ENCODE results near the gene MED12L.

The MED12L gene

DNA sequence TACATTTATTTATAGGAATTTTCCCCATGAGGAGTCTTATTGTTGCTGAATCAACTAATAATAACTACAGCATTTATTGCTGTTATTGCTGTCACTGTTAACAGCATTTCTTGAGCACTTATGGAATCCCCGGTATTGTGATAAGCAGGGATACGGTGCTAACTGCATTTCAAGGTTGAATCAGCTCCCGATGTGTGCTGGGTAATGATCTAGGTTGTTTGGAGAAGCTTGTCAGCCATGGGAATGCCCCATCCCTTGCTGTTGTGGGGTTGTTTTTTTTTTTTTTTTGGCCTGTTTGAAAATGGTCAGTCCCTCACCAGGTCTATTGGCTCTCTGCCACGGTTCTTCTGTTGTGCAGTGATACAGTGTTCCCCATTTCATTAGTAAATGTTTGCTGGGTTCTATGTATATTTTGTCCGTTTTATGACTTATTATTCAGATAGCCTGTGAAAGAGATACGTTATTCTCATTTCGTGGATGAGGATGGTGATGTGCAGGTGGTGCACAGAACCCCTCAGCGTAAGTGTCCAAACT, 48.5 kb downstream of the MED12L start:
- Histone ChIP-seq H3K4me3 (ENCODE audit: low read length in 2 of 2) (no peak overlapping the region), H3K27me3 (ENCODE audit: control insufficient read depth in 2 of 2, insufficient read depth in 2 of 2, low read length in 2 of 2) (peaks cover 0 to 5% of the 10 kb centered on the region in 2 donors), H3K27ac (ENCODE audit: low read depth in 2 of 2, low read length in 2 of 2) (no peak overlapping the region), H3K36me3 (ENCODE audit: control insufficient read depth in 2 of 2, insufficient read depth in 2 of 2, low read length in 2 of 2) (no peaks in the 10 kb centered on the region), H3K4me1 (ENCODE audit: control insufficient read depth in 2 of 2, insufficient read depth in 2 of 2, low read length in 2 of 2) (no peaks in the 10 kb centered on the region), H3K9me3 (ENCODE audit: control insufficient read depth in 2 of 2, low read length in 2 of 2) (no peaks in the 10 kb centered on the region), H3K9ac (ENCODE audit: low read depth in 1 of 2, low read length in 2 of 2) (no peak overlapping the region)

DNA sequence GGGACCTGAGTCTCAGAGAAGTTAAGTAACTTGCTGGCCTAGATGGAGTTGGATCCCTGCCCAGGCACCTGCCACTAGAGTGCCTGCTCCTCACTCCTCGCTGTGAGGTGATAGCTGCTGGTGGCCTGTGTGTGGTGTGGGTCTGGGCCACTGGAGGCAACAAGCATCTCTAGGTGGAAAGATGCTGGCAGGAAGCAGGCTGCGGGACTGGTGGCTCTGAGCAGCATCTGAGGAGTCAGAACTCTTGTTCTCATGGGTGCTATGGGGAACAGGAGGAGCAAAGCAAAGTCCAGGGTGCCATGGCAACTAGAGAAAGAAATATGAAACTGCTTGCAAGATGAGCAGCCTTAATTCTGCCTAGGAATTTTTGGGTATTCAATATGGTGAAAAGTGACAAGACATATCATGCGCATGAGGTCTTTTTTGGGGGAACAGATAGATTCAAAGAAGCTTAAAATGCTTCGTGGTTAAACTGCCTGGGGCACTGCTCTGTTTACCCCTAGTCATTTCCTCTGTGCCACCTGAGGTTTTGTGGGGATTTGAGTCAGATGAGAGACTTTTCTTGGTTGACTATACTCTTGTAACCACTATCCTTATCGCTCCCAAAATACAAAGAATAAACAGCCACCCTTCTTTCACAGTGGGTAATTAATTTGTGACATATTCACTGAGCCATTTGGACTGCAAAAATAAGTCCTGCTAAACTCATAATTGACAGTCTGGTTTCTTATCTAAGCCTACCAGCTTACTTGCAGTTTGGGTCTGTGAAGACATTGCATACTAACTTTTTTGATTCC, 50.3 kb downstream of the MED12L start:
- no peaks in the 10 kb centered on the region for H3K4me1 ChIP-seq (ENCODE audit: control insufficient read depth in 2 of 2, insufficient read depth in 2 of 2, low read length in 2 of 2)
- H3K27ac ChIP-seq (ENCODE audit: low read depth in 2 of 2, low read length in 2 of 2) = no peak overlapping the region
- H3K27me3 ChIP-seq (ENCODE audit: control insufficient read depth in 2 of 2, insufficient read depth in 2 of 2, low read length in 2 of 2) = peaks cover 0 to 5% of the 10 kb centered on the region in 2 donors
- H3K9ac ChIP-seq (ENCODE audit: low read depth in 1 of 2, low read length in 2 of 2) = no peak overlapping the region
- H3K9me3 ChIP-seq (ENCODE audit: control insufficient read depth in 2 of 2, low read length in 2 of 2) = no peaks in the 10 kb centered on the region
- no peak overlapping the region for H3K4me3 ChIP-seq (ENCODE audit: low read length in 2 of 2)
- no peaks in the 10 kb centered on the region for H3K36me3 ChIP-seq (ENCODE audit: control insufficient read depth in 2 of 2, insufficient read depth in 2 of 2, low read length in 2 of 2)

DNA sequence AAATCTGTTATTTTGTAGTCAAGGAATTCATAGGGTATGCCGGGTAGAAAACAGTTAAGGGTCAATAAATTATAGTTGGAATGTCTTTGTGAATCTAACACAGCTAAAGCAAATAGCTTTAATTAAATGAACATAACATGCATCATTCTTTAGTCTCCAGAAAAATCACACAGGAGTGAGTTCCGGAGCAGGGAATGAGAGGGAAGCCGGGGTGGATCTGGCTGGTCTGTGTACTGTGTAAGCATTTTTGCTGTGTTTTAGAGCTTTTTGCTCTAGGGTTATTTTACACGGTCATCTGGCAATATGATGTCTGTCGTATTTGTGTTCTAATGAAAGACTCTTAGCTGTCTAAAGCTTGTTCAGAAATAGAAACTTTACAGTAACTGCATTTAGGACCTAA, 57.5 kb downstream of the MED12L start:
- no peak overlapping the region for H3K27ac ChIP-seq (ENCODE audit: low read depth in 2 of 2, low read length in 2 of 2)
- no peak overlapping the region for H3K9ac ChIP-seq (ENCODE audit: low read depth in 1 of 2, low read length in 2 of 2)
- no peak overlapping the region for H3K4me3 ChIP-seq (ENCODE audit: low read length in 2 of 2)

GRCh38 chr3:151144016-151144415, 58.6 kb downstream of the MED12L start:
- Histone ChIP-seq H3K9ac (ENCODE audit: low read depth in 1 of 2, low read length in 2 of 2) (no peak overlapping the region), H3K9me3 (ENCODE audit: control insufficient read depth in 2 of 2, low read length in 2 of 2) (no peaks in the 10 kb centered on the region), H3K4me3 (ENCODE audit: low read length in 2 of 2) (no peak overlapping the region), H3K36me3 (ENCODE audit: control insufficient read depth in 2 of 2, insufficient read depth in 2 of 2, low read length in 2 of 2) (no peaks in the 10 kb centered on the region), H3K27ac (ENCODE audit: low read depth in 2 of 2, low read length in 2 of 2) (no peak overlapping the region), H3K4me1 (ENCODE audit: control insufficient read depth in 2 of 2, insufficient read depth in 2 of 2, low read length in 2 of 2) (peaks cover 10 to 14% of the 10 kb centered on the region in 2 donors), H3K27me3 (ENCODE audit: control insufficient read depth in 2 of 2, insufficient read depth in 2 of 2, low read length in 2 of 2) (no peaks in the 10 kb centered on the region)

More for the DNA sequence above, 57.5 kb downstream of the MED12L start:
- no peaks in the 10 kb centered on the region for H3K27me3 ChIP-seq (ENCODE audit: control insufficient read depth in 2 of 2, insufficient read depth in 2 of 2, low read length in 2 of 2)
- peaks cover 10 to 14% of the 10 kb centered on the region in 2 donors for H3K4me1 ChIP-seq (ENCODE audit: control insufficient read depth in 2 of 2, insufficient read depth in 2 of 2, low read length in 2 of 2)
- H3K36me3 ChIP-seq (ENCODE audit: control insufficient read depth in 2 of 2, insufficient read depth in 2 of 2, low read length in 2 of 2) = no peaks in the 10 kb centered on the region
- H3K9me3 ChIP-seq (ENCODE audit: control insufficient read depth in 2 of 2, low read length in 2 of 2) = no peaks in the 10 kb centered on the region

GRCh38 chr3:151144760-151145159, 59.3 kb downstream of the MED12L start:
- peaks cover 10 to 14% of the 10 kb centered on the region in 2 donors for H3K4me1 ChIP-seq (ENCODE audit: control insufficient read depth in 2 of 2, insufficient read depth in 2 of 2, low read length in 2 of 2)
- H3K9me3 ChIP-seq (ENCODE audit: control insufficient read depth in 2 of 2, low read length in 2 of 2) = no peaks in the 10 kb centered on the region
- H3K27ac ChIP-seq (ENCODE audit: low read depth in 2 of 2, low read length in 2 of 2) = no peak overlapping the region
- no peaks in the 10 kb centered on the region for H3K27me3 ChIP-seq (ENCODE audit: control insufficient read depth in 2 of 2, insufficient read depth in 2 of 2, low read length in 2 of 2)
- H3K4me3 ChIP-seq (ENCODE audit: low read length in 2 of 2) = no peak overlapping the region
- H3K9ac ChIP-seq (ENCODE audit: low read depth in 1 of 2, low read length in 2 of 2) = no peak overlapping the region
- no peaks in the 10 kb centered on the region for H3K36me3 ChIP-seq (ENCODE audit: control insufficient read depth in 2 of 2, insufficient read depth in 2 of 2, low read length in 2 of 2)

- peak overlapping the region in 1 of 2 donors; percentile 39 for H3K4me3 ChIP-seq (ENCODE audit: low read length in 2 of 2)
Measured at GRCh38 chr3:151145713-151146070, 60.2 kb downstream of the MED12L start.

DNA sequence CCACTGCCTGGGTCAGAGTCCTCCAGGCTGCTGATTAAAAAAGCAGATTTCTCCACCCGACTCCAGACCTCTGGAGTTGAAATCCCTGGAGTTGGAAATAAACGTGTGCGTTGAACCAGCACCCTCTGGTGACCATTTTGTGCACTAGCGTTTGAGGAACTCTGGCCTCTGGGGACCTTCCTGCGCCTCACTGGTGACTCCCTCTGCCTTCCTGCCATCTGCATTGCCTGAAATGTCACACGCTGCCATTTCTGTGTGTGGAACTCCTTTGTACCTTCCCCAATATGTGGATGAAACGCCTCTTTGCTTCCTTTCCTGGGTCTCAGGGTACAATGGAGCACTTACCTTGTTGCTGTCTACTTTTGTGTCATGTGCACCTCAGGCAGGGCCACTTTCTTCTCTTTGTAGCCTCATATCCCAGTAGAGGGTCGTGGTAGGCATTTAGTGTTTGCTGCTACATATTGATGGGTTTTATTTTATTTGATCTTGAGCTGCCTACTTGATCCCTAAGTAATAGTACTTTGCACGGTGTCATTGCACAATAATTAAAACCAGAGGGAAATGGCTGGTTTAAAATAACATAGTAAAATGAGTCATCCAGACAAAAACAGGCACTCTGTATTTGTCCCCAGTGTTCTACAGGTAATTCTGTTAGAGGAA, 60.7 kb downstream of the MED12L start:
- H3K4me1 ChIP-seq (ENCODE audit: control insufficient read depth in 2 of 2, insufficient read depth in 2 of 2, low read length in 2 of 2) = peaks cover 10 to 14% of the 10 kb centered on the region in 2 donors
- H3K27ac ChIP-seq (ENCODE audit: low read depth in 2 of 2, low read length in 2 of 2) = peak overlapping the region in 1 of 2 donors; percentile 1
- no peaks in the 10 kb centered on the region for H3K27me3 ChIP-seq (ENCODE audit: control insufficient read depth in 2 of 2, insufficient read depth in 2 of 2, low read length in 2 of 2)
- H3K9me3 ChIP-seq (ENCODE audit: control insufficient read depth in 2 of 2, low read length in 2 of 2) = no peaks in the 10 kb centered on the region
- peak overlapping the region in 1 of 2 donors; percentile 39 for H3K4me3 ChIP-seq (ENCODE audit: low read length in 2 of 2)
- no peaks in the 10 kb centered on the region for H3K36me3 ChIP-seq (ENCODE audit: control insufficient read depth in 2 of 2, insufficient read depth in 2 of 2, low read length in 2 of 2)
- H3K9ac ChIP-seq (ENCODE audit: low read depth in 1 of 2, low read length in 2 of 2) = peak overlapping the region in 1 of 2 donors; percentile 5

More at GRCh38 chr3:151145713-151146070, 60.2 kb downstream of the MED12L start:
- Histone ChIP-seq H3K27me3 (ENCODE audit: control insufficient read depth in 2 of 2, insufficient read depth in 2 of 2, low read length in 2 of 2) (no peaks in the 10 kb centered on the region), H3K9ac (ENCODE audit: low read depth in 1 of 2, low read length in 2 of 2) (peak overlapping the region in 1 of 2 donors; percentile 5), H3K9me3 (ENCODE audit: control insufficient read depth in 2 of 2, low read length in 2 of 2) (no peaks in the 10 kb centered on the region), H3K27ac (ENCODE audit: low read depth in 2 of 2, low read length in 2 of 2) (no peak overlapping the region), H3K4me1 (ENCODE audit: control insufficient read depth in 2 of 2, insufficient read depth in 2 of 2, low read length in 2 of 2) (peaks cover 10 to 14% of the 10 kb centered on the region in 2 donors), H3K36me3 (ENCODE audit: control insufficient read depth in 2 of 2, insufficient read depth in 2 of 2, low read length in 2 of 2) (no peaks in the 10 kb centered on the region)

DNA sequence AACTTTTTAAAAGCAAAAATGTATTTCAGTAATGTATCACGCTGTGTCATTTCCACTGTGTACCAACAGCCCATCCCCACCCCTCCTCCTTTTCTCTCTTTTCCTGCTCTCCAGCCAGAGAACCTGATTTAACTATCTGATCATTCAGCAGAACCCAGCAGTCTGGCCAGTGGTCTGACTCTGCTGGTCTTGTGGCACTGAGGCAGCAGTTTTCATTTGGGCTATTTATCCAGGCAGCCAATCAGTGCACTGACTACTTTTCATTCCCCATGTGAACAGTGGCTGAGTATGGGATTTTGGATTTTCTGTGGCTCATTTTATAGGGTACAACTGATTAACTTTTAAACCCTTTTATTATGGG, 61.2 kb downstream of the MED12L start:
- Histone ChIP-seq H3K4me1 (ENCODE audit: control insufficient read depth in 2 of 2, insufficient read depth in 2 of 2, low read length in 2 of 2) (peaks cover 10 to 14% of the 10 kb centered on the region in 2 donors), H3K9me3 (ENCODE audit: control insufficient read depth in 2 of 2, low read length in 2 of 2) (no peaks in the 10 kb centered on the region), H3K36me3 (ENCODE audit: control insufficient read depth in 2 of 2, insufficient read depth in 2 of 2, low read length in 2 of 2) (no peaks in the 10 kb centered on the region), H3K27me3 (ENCODE audit: control insufficient read depth in 2 of 2, insufficient read depth in 2 of 2, low read length in 2 of 2) (no peaks in the 10 kb centered on the region), H3K4me3 (ENCODE audit: low read length in 2 of 2) (no peak overlapping the region), H3K27ac (ENCODE audit: low read depth in 2 of 2, low read length in 2 of 2) (no peak overlapping the region), H3K9ac (ENCODE audit: low read depth in 1 of 2, low read length in 2 of 2) (no peak overlapping the region)

- Histone ChIP-seq H3K36me3 (ENCODE audit: control insufficient read depth in 2 of 2, insufficient read depth in 2 of 2, low read length in 2 of 2) (no peaks in the 10 kb centered on the region), H3K4me1 (ENCODE audit: control insufficient read depth in 2 of 2, insufficient read depth in 2 of 2, low read length in 2 of 2) (peaks cover 10 to 14% of the 10 kb centered on the region in 2 donors), H3K4me3 (ENCODE audit: low read length in 2 of 2) (no peak overlapping the region), H3K27me3 (ENCODE audit: control insufficient read depth in 2 of 2, insufficient read depth in 2 of 2, low read length in 2 of 2) (no peaks in the 10 kb centered on the region), H3K9me3 (ENCODE audit: control insufficient read depth in 2 of 2, low read length in 2 of 2) (no peaks in the 10 kb centered on the region), H3K27ac (ENCODE audit: low read depth in 2 of 2, low read length in 2 of 2) (no peak overlapping the region), H3K9ac (ENCODE audit: low read depth in 1 of 2, low read length in 2 of 2) (no peak overlapping the region)
Measured at GRCh38 chr3:151147299-151147698, 61.8 kb downstream of the MED12L start.

- H3K4me1 ChIP-seq (ENCODE audit: control insufficient read depth in 2 of 2, insufficient read depth in 2 of 2, low read length in 2 of 2) = no peaks in the 10 kb centered on the region
- H3K4me3 ChIP-seq (ENCODE audit: low read length in 2 of 2) = no peak overlapping the region
- no peaks in the 10 kb centered on the region for H3K36me3 ChIP-seq (ENCODE audit: control insufficient read depth in 2 of 2, insufficient read depth in 2 of 2, low read length in 2 of 2)
- no peaks in the 10 kb centered on the region for H3K9me3 ChIP-seq (ENCODE audit: control insufficient read depth in 2 of 2, low read length in 2 of 2)
- H3K9ac ChIP-seq (ENCODE audit: low read depth in 1 of 2, low read length in 2 of 2) = no peak overlapping the region
- no peak overlapping the region for H3K27ac ChIP-seq (ENCODE audit: low read depth in 2 of 2, low read length in 2 of 2)
- no peaks in the 10 kb centered on the region for H3K27me3 ChIP-seq (ENCODE audit: control insufficient read depth in 2 of 2, insufficient read depth in 2 of 2, low read length in 2 of 2)
Measured at GRCh38 chr3:151152455-151153079, 67.1 kb downstream of the MED12L start.

All from mucosa of rectum (tissue), 2 donors.